Brain microvascular endothelial cell (primary cell): ENCODE data around the gene ACSBG1.
A peak's percentile ranks its signal among the peaks of the same experiment; 100 is the strongest.

Experiments used
- DNase-seq: peaks from one replicate; pipeline ENCODE4 v3.0.0-alpha.2; 2020
- H3K27ac ChIP-seq: fragments of 250-450 bp; sonication (Bioruptor Pico); 2 replicates; pipeline ENCODE4 v1.5.1; 2020; ENCODE audit warnings: mild to moderate bottlenecking, moderate library complexity
- H3K27me3 ChIP-seq: fragments of 250-450 bp; sonication (Bioruptor Pico); replicated peaks from 2 replicates; pipeline ENCODE4 v1.5.1; 2020; ENCODE audit warnings: mild to moderate bottlenecking
- H3K36me3 ChIP-seq: fragments of 250-450 bp; sonication (Bioruptor Pico); replicated peaks from 2 replicates; pipeline ENCODE4 v1.5.1; 2020; ENCODE audit warnings: mild to moderate bottlenecking
- H3K4me3 ChIP-seq: 2 replicates; pipeline ENCODE4 v1.5.1; 2011; ENCODE audit warnings: low read depth, mild to moderate bottlenecking, control low read depth, low read length, moderate library complexity
- CTCF ChIP-seq: IDR thresholded peaks from 2 replicates; pipeline ENCODE4 v1.5.1; 2011; ENCODE audit warnings: low read depth, mild to moderate bottlenecking, moderate library complexity, low read length, control low read depth, inconsistent platforms; ENCODE audit errors: missing control alignments
- in situ Hi-C: cut with HindIII; loops from 2 replicates; pipeline ENCODE4 v1.10.0; 2017; ENCODE audit warnings: low sequenced_read_pairs, low pct_ligation_motif_present

Gene ACSBG1

GRCh38 chr15:78179286-78179840, 55.0 kb downstream of the ACSBG1 start:
- no peak for TF ChIP-seq CTCF
- no peak overlapping the region for H3K27ac ChIP-seq
- no peak overlapping the region for H3K4me3 ChIP-seq
- DNase-seq = no peak
- in situ Hi-C loops = no loop called here
- H3K36me3 ChIP-seq = no peaks in the 10 kb centered on the region
- no peaks in the 10 kb centered on the region for H3K27me3 ChIP-seq

- in situ Hi-C loops = no loop called here
- TF ChIP-seq CTCF = no peak
- no peak overlapping the region for H3K4me3 ChIP-seq
- no peak overlapping the region for H3K27ac ChIP-seq
- H3K36me3 ChIP-seq = no peaks in the 10 kb centered on the region
- H3K27me3 ChIP-seq = no peaks in the 10 kb centered on the region
- no peak for DNase-seq
Measured at GRCh38 chr15:78178064-78178463, 56.3 kb downstream of the ACSBG1 start.

- H3K4me3 ChIP-seq = no peak overlapping the region
- no peaks in the 10 kb centered on the region for H3K36me3 ChIP-seq
- H3K27ac ChIP-seq = no peak overlapping the region
- DNase-seq = peak; percentile 9
- no peaks in the 10 kb centered on the region for H3K27me3 ChIP-seq
- peak; percentile 90 for TF ChIP-seq CTCF
- in situ Hi-C loops = no loop called here
Measured at GRCh38 chr15:78177447-78177873, 56.9 kb downstream of the ACSBG1 start.

DNA sequence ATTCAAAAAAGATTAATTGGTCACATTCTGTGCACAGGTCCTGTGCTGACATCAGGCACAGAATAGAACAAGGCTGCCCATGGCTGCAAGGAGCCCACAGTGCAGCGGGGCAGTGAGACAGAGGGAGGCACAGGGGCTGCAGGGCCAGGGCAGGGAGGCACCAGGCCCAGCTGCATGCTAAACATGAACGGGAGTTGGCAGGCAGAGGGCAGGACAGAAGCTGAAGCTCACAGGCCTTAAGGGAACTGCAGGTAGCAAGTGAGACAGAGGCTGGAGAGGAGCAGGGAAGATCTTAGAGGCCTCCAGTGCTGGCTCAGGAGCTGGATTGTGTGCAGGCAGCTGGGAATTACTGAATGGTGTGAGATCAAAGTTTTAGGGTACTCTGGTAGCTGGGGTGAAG, 59.0 kb downstream of the ACSBG1 start:
- no peak for DNase-seq
- no peak for TF ChIP-seq CTCF
- no peak overlapping the region for H3K27ac ChIP-seq
- peaks cover 4% of the 10 kb centered on the region for H3K36me3 ChIP-seq
- no peak overlapping the region for H3K4me3 ChIP-seq
- in situ Hi-C loops = no loop called here
- H3K27me3 ChIP-seq = no peaks in the 10 kb centered on the region

GRCh38 chr15:78174401-78174800, 60.0 kb downstream of the ACSBG1 start:
- no peaks in the 10 kb centered on the region for H3K27me3 ChIP-seq
- H3K27ac ChIP-seq = no peak overlapping the region
- DNase-seq = no peak
- in situ Hi-C loops = no loop called here
- H3K4me3 ChIP-seq = no peak overlapping the region
- H3K36me3 ChIP-seq = peaks cover 10% of the 10 kb centered on the region
- no peak for TF ChIP-seq CTCF

DNA sequence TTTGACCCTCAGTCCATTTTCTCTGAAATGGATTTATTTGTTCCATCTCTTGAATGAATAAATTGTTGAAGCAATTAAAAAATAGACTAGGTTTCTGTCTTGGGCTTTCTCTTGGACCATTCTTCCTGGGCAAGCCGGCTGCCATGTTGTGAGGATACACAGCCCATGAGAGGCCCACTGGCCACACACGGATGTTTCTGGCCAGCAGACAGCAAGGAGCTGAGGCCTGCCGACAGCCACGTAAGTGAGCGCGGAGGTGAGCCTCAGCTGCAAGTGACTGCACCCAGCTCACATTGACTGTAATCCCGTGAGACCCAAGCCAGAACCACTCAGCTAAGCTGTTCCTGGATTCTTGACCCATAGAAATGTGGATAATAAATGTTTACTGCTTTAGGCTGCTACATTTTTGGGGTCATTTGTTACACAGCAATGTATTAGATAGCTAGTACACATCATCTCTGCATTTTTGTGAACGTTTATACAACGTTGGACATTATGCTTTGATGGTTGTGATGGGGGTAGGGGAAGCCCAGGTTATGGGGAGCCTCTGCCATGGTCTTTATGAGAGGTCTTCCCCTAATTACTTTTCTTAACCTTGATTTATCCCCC, 62.4 kb downstream of the ACSBG1 start:
- TF ChIP-seq CTCF = no peak
- H3K4me3 ChIP-seq = no peak overlapping the region
- in situ Hi-C loops = no loop called here
- H3K36me3 ChIP-seq = peaks cover 20% of the 10 kb centered on the region
- H3K27ac ChIP-seq = no peak overlapping the region
- DNase-seq = no peak
- H3K27me3 ChIP-seq = no peaks in the 10 kb centered on the region
